Ishikawa (cell line): ENCODE results near the gene CHEK1.

ENCODE experiments used
- CREB1 ChIP-seq: IDR thresholded peaks from 2 replicates; pipeline ENCODE4 v1.6.1; 2012; ENCODE audit warnings: low read depth
- TCF12 ChIP-seq: IDR thresholded peaks from 2 replicates; pipeline ENCODE4 v1.6.1; 2012; ENCODE audit warnings: low read depth
- YY1 ChIP-seq: IDR thresholded peaks from 2 replicates; pipeline ENCODE4 v1.6.1; 2012; ENCODE audit warnings: low read depth
- TF ChIP-seq, protein P1 (sequence below): IDR thresholded peaks from 2 replicates; pipeline ENCODE4 v1.6.1; 2012; ENCODE audit warnings: low read depth, mild to moderate bottlenecking
- TF ChIP-seq, protein P2 (sequence below): IDR thresholded peaks from 2 replicates; pipeline ENCODE4 v1.6.1; 2012

DNA sequence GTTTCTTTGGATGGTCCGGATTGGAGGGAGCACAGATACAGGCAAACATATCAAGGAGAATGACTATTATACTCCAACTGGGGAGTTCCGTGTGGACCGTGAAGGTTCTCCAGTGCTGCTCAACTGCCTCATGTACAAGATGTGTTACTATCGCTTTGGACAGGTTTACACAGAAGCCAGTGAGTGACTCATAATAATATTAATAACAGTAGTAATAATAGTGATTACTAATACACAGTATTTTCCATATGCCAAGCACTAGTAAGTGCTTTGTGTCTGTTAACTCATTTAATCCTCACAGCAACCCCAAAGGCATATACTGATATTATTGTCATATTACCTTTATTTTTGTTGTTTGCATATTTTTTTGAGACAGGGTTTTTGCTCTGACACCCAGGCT is 6.6 kb upstream of the CHEK1 start:
- TF ChIP-seq CREB1 (no peak), TCF12 (no peak), YY1 (no peak)
- TF ChIP-seq, protein P1, sequence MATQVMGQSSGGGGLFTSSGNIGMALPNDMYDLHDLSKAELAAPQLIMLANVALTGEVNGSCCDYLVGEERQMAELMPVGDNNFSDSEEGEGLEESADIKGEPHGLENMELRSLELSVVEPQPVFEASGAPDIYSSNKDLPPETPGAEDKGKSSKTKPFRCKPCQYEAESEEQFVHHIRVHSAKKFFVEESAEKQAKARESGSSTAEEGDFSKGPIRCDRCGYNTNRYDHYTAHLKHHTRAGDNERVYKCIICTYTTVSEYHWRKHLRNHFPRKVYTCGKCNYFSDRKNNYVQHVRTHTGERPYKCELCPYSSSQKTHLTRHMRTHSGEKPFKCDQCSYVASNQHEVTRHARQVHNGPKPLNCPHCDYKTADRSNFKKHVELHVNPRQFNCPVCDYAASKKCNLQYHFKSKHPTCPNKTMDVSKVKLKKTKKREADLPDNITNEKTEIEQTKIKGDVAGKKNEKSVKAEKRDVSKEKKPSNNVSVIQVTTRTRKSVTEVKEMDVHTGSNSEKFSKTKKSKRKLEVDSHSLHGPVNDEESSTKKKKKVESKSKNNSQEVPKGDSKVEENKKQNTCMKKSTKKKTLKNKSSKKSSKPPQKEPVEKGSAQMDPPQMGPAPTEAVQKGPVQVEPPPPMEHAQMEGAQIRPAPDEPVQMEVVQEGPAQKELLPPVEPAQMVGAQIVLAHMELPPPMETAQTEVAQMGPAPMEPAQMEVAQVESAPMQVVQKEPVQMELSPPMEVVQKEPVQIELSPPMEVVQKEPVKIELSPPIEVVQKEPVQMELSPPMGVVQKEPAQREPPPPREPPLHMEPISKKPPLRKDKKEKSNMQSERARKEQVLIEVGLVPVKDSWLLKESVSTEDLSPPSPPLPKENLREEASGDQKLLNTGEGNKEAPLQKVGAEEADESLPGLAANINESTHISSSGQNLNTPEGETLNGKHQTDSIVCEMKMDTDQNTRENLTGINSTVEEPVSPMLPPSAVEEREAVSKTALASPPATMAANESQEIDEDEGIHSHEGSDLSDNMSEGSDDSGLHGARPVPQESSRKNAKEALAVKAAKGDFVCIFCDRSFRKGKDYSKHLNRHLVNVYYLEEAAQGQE: no peak
- TF ChIP-seq, protein P2, sequence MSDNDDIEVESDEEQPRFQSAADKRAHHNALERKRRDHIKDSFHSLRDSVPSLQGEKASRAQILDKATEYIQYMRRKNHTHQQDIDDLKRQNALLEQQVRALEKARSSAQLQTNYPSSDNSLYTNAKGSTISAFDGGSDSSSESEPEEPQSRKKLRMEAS: no peak
